SKM-1 (cell line): ENCODE results near the gene CTDP1.

Experiments used
- DNase-seq: peaks from one replicate; lab custom pipeline; 2025; ENCODE audit not compliant: unreplicated experiment; lab: John Stamatoyannopoulos, UW

The CTDP1 gene, protein sequence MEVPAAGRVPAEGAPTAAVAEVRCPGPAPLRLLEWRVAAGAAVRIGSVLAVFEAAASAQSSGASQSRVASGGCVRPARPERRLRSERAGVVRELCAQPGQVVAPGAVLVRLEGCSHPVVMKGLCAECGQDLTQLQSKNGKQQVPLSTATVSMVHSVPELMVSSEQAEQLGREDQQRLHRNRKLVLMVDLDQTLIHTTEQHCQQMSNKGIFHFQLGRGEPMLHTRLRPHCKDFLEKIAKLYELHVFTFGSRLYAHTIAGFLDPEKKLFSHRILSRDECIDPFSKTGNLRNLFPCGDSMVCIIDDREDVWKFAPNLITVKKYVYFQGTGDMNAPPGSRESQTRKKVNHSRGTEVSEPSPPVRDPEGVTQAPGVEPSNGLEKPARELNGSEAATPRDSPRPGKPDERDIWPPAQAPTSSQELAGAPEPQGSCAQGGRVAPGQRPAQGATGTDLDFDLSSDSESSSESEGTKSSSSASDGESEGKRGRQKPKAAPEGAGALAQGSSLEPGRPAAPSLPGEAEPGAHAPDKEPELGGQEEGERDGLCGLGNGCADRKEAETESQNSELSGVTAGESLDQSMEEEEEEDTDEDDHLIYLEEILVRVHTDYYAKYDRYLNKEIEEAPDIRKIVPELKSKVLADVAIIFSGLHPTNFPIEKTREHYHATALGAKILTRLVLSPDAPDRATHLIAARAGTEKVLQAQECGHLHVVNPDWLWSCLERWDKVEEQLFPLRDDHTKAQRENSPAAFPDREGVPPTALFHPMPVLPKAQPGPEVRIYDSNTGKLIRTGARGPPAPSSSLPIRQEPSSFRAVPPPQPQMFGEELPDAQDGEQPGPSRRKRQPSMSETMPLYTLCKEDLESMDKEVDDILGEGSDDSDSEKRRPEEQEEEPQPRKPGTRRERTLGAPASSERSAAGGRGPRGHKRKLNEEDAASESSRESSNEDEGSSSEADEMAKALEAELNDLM

DNA sequence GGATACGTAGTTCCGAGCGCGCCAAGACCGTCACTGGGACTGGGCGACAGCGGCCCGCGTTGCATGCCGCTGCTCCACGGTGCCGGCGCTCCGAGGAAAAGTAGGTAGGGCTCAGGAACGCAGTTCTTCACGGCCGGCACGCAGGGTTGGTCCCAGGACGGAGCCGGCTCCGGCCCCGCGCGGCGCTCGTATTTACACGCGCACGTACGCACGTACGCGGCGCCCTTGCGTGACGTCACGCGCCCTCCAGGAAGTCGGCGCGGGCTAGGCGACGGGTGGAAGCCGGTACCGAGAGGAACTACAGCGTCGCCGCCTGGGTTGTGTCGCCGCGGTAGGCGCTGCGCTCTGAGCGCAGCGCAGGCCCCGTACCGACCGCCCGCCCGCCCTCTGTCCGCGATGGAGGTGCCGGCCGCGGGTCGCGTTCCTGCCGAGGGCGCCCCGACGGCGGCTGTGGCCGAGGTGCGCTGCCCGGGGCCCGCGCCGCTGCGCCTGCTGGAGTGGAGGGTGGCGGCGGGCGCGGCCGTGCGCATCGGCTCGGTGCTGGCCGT is at the start of gene CTDP1:
Gene CTDP1, plus strand, starts transcription at position 252 of the 548 bp plus-strand sequence. Its CDS starts 145 bp downstream, at position 397.
- DNase-seq, result peak; percentile 69

DNA sequence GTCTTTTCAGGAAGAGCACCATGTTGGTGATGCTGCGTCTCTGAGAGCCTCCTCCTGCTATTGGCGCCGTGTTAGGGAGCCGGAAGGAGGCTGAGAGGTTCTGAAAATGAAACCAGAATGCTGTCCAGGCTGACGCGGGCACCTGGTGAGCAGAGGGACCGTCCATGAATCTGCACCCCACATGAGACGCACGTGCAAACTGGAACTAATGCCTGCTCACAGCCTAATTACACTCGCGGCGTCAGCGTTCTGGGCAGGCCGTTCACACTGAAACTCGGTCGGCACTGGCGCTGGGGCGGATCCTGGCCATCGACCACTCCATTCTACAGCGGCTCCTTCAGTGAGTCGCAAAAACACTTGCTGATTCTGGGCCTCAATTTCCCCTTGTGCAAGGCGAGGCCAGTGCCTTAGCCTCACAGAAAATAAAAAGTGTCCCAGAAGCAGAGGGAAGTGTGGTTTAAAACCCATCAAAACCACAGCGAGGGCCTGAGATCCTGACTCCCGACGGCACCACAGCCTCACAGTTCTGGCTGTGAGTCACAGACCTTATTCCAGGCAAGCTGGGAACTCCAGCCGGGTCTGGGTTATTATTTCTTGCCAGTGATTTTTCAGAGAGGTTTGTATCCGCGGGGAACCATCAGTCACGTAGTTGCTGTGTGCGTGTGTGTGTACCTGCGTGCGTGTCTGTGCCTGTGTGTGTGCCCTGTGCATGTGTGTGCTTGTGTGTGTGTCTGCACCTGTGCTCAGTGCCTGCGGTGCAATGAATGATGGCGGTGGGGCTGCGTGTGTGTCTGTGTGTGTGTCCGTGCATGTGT is 49.1 kb upstream of the CTDP1 start:
- no peak for DNase-seq

DNA sequence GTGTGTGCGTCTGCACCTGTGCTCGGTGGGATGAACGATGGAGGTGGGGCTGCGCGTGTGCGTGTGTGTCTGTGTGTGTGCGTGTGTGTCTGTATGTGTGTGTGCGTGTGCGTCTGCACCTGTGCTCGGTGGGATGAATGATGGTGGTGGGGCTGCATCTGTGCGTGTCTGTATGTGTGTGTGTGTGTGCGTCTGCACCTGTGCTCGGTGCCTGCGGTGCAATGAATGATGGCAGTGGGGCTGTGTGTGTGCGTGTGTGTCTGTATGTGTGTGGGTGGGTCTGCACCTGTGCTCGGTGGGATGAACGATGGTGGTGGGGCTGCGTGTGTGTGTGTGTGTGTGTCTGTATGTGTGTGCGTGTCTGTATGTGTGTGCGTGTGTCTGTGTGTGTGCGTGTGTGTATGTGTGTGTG is 48.5 kb upstream of the CTDP1 start:
- no peak for DNase-seq

DNA sequence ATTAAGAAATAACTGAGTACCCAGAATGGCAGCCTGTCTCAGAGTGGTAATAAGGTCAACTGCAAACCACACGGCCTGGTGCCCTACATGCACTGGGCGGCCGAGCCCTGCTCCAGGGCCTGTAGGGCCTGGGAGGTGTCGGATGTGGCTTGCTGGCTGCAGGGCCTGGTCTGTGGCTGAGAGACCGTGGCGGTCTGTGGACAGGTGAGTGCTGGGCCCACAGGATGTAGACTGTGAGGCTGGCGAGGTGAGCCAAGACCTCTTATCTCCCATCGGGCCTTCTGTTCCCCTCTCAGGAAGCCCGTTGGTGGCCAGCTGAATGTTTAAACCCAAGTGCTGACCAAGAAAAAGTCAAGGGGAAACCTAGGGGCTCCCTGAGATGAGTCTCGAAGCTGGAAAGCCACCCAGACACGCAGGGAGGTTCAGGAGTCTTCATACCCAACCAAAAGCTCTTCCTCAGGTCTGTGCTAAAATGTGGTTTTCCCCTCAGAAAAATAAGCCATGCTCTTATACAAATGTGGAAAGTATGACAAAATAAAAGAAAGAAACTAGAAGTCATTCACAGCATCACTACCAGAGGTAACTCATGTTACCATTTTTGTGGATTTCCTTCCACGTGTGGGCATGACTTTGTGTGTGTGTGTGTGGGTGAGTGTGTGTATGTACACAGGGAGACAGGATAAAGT is 47.7 kb upstream of the CTDP1 start:
- DNase-seq, result no peak

DNA sequence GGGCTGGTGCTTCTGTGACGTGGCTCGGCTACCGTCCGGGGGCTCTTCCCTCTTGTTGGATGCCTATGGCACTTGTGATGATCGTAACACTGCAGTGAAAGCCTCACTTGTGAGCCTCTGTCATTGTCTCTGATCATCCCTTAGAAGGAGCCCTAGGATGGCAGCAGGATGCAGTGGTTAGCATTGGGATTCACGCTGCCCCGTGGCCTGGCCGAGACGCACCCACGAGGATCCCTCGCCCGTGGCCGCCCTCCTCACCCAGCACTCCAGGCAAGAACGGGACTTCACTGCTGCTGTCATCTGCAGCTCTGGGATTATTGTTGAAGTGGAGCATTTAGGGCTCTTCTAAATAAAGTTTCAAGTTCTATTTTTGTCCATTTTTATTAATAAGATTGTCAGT is 46.8 kb upstream of the CTDP1 start:
- no peak for DNase-seq

DNA sequence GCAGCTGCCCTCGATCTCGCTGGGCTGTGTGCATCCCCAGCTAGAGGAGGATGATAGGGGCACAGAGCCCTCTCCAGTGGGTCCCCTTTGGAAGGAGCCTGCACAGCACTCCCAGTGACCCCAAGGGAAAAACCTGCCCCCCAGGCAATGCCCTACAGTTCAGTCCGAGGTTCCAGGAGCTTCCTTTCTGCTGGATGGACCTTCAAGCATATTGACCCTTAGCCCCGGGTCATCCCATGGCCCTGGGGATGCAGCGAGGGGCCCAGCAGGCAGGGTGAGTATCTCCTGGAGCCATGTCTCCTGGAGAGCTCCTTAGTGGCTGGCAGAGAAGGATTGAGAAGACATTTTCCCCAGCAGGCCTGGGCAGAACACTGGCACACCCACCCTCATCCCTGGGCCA is 45.4 kb upstream of the CTDP1 start:
- DNase-seq, result no peak

DNA sequence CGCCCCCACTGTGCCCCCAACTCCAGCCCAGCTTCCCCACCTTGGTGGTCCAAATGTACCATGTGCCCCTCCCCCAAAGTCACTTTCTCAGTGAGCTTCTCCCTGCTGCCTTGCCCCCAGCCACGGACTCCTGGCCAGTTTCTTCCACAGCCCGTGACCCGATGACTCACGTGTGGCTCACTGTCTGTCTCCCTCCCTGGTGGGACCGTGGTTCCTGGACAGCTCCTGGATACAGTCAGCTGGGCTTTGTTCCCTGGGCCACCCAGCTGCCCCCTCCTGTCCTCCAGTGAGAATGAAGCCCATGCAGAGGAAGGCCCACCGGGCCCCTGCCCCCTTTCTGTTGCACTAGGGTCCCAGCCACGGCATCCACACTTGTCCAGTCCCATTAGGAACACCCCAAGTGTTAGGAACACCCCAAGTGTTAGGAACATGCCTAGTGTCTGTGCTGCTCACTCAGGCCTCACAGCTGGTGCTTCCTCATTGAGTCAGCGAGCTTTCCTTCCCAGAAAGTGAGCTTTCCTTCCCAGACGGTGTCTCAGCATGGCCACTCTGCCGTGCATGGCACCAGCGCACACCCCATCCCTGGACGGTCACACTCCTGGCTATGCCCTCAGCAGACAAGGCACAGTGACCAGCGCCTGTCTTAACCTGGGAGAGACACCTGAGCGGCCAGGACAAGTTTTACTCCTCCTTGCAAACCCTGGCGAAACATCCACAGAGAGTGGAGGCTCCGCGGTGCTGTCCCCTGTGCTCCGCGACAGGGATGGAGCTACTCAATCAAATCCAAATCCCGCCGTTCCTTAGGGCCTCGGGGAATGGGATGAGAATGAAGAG is 44.8 kb upstream of the CTDP1 start:
- no peak for DNase-seq

DNA sequence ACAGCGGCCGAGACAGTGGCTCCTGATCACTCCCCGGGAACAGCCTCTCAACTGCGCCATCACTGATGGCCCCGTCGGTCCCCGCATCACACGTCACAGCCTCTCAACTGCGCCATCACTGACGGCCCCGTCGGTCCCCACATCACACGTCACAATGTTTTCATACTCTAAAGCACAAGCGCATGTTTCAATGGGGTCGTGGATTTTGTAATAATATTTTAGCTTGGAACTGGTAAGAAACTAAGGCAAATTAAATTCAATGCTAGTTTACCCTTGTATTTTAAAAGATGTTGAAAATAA is 44.2 kb upstream of the CTDP1 start:
- DNase-seq, result no peak

DNA sequence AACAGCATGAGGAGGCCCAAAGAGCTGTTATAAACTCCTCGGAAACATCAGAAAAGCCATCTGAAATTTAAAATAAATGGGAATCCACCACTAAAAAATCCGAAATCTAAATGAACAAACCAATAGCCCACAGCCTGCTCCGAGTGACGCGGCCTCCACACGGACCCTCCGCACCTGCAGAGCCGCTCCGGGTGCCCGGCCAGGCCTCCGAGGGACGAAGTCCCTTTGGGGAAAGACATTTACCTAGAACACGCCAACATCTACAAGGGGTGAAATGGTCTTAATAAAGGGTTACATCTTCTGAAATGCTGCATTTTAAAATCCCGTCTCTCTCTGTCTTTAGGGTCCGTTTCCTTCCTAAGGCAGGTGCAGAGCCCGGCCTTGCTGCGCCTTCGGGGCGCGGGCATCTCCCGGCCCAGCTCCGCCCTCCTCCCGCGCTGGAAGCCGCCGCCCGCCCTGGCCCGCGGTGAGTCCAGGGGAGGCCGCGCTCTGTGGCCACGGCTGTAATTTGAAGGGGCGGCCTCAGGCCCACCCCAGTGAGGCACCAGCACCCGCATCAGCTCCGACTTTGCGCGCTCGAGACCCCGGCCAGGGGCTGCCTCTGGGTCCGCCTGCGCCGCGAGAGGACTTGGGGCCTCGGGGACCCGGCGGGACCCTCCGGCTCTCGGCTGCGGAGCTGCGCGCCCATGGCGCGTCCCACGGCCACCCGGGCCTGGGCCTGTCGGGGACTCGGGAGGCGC is 42.3 kb upstream of the CTDP1 start:
- no peak for DNase-seq

DNA sequence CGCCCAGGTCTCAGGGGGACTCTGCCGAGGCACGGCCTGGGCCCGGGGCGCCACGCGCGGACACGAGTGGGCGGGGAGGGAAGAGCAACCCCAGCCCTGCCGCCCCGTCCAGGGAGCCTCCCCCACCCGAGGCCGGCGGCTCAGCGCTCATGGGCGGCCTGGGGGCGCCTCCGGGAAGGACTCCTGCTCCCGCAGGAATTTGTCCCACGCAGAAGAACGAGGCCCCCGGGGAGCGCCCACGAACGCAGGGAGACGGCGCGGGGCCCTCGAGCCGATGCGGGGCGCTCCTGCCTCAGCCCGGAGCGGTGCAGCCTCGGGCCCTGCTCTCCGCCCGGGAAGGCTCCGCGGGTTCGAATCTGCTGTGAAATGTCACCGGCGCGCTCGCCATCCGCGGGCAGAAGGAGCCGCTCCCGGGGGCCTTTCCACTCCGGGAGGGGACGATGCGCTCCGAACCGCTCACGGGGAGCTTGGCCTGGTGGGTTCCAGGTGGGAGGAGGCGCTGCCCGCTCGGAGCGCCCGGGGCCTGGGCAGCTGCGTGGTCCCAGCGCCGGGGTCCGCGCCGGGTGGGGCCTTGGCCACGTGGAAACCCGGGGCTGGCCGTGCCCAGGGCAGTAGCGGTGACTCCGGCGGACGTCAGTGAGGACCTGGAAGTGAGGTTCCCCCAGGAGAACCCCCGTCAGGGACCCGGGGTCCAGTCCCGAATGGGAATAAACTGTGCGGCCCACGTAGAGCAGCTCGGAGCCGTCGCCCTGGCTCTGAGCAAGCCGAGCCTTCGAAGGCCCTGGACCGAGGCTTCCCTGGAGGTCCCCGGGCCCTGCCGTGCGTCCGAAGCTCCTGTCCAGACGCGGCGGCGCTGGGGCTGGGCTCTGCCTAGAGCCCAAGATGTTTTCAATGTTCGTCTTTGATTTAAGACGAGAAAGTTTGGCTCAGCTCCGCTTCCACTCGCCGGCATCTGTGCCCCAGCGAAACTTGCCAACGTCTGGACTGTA is 41.4 kb upstream of the CTDP1 start:
- DNase-seq, result no peak

DNA sequence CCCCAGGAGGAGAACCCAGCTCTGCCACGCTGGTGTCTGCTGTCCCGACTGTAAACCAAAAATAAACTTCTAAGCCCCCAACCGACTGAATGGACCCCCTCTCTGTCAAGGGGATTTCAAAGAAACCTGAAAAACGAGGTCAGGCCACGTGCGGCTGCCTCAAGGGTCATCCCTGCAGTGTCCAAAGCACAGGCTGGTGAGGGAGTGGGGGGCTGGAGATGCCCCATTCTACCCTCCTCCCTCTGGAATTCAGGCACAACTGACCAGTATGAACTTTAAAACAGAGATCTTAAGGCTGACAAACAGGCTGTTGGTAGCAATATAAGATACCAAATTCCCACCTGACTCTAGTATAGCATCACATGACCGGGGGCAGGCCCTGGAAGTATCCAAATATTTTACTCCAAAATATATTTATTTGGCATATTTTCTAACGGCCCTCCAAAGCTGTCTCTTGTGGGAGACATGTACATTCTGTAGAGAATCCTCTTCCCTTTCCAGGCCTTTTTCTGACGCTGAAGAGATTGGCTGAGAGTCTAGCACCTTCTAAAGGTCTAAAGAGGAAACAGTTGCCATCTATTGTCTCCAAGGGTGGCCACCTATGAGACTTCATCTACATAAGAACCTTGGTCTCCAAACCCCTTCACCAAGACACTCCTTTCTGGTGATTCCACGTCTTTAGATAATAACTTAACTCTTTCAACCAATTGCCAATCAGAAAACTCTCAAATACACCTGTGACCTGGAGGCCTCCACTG is 40.4 kb upstream of the CTDP1 start:
- no peak for DNase-seq

DNA sequence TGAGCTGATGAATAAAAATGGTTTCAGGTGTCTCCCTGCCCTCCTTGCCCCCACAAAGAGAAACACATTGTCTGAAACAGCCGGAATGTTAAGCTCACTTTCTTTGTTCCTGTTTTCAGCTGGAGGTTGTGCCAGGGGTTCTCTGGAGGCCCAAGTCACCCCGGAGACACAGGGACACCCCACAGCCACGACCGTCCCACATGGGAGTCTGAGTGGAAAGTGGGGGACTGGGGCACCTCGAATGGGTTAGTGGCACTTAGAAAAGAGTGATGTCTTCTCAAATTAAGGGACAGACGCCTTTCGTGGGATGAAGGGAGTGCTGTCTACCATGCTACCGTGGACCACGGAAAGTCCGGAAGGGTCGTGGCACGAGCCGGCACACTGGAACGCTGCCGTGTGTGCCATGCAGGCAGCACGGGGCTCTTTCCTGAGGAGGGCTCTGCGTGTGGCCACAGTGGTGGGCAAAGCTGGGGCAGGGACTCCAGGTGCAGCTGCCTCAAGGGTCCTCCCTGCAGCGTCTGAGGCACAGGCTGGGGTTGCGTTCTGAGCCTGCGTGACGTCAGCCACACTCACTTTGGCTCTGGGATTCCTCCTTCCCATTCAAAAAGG is 39.4 kb upstream of the CTDP1 start:
- no peak for DNase-seq

DNA sequence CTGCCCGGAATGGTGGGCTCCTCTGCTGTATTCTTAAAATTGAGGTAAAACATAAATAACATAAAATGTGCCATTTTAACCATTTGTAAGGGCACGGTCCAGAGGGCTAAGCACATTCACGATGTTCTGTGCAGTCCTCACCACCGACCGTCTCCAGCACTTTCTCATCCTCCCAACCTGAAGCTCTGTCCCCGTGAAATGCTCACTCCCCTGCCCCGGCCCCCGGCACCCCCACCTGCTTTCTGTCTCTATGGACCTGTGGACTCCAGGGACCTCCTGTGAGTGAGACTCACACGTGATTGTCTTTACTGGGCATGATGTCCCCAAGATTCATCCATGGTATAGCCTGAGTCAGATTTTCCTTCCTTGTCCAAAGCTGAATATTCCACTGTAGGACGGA is 38.7 kb upstream of the CTDP1 start:
- DNase-seq, result no peak

DNA sequence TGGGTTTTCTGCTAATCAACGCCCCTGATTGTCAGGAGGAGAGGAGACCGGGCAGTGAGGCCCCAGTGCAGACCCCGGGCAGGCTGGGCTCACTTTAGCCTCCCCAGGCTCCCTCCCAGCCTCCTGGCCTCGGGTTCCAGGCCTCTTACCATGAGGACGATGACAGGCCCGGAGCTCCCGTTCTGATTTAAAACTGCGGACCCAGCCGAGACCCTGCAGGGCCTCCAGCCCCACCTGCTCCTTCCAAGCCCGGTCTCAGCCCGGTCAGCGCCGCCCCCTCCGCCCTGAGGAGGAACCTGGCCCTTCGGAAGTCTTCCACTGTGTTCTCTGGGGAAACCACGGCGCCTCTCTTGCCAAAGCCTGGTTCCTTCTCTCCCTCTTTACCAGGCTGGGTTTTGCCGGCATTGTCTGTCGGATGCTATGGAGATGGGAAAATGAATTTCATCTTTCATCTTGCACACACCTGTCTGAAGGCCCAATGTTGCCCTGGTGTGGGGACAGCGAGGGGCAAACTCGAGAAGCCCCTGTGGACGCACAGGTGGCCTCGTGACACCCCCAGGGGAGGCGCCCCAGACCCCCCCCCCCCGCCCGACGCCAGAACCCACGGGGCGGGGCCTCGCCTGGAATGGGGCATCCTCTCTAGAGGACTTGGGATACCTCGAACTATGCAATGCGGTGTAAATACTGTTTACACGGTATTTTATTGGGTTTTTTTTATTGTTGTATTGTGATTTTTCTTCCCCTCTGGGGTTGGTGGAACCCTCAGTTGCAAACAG is 37.7 kb upstream of the CTDP1 start:
- DNase-seq, result no peak

DNA sequence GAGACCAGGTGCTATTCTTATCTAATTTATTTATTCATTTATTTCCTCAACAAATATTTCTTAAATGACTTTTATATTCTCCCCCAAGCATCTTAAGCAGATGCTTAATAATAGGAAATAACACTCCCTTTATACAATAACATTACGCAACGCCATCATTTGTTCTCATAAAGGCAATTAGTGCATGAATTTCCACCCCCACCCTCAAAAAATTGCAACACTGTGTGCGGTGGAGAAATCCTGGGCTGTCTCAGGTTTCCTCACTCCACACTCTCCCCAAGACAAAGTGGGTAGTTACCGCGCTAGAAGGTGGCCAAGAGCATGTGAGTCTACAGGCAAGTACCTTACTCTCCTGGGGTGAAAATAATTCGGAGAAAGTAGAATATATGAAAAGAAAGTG is 37.0 kb upstream of the CTDP1 start:
- DNase-seq, result peak; percentile 56
